ENCODE measurements around the gene CORO2B.

CORO2B gene

GRCh38 chr15:68582864-68583263 is 4.1 kb downstream of the CORO2B start:
- Histone ChIP-seq H3K4me1 (ENCODE audit: control insufficient read depth, insufficient read depth, low read length) (no peaks in the 10 kb centered on the region), H3K27ac (ENCODE audit: low read depth, low read length) (no peak overlapping the region), H3K36me3 (ENCODE audit: control insufficient read depth, insufficient read depth, low read length) (no peaks in the 10 kb centered on the region), H3K9ac (ENCODE audit: low read length) (no peak overlapping the region), H3K27me3 (ENCODE audit: control insufficient read depth, insufficient read depth, low read length) (peaks cover 7% of the 10 kb centered on the region), H3K4me3 (ENCODE audit: low read length) (no peak overlapping the region)

DNA sequence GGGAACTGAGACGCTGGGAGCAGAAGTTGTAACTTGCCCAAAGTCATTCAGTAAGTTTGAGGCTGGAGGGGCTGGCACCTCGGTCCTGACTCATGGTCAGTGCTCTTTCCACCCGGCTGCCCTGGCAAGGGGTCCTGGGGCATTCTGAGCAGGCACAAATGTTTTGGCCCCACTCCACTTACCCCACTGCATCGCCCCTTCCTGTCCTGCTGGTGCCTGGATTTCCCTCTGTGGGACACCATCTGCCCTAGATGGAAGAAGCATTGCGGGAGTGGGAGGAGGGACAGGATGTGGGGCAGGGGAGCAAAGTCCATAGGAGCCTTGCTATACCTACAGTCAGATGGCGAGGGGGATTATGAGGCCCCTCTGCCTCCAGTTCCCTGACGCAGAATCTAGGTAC is 4.5 kb downstream of the CORO2B start:
- Histone ChIP-seq H3K27ac (ENCODE audit: low read depth, low read length) (no peak overlapping the region), H3K36me3 (ENCODE audit: control insufficient read depth, insufficient read depth, low read length) (no peaks in the 10 kb centered on the region), H3K27me3 (ENCODE audit: control insufficient read depth, insufficient read depth, low read length) (peaks cover 4% of the 10 kb centered on the region), H3K4me1 (ENCODE audit: control insufficient read depth, insufficient read depth, low read length) (no peaks in the 10 kb centered on the region), H3K9ac (ENCODE audit: low read length) (no peak overlapping the region), H3K4me3 (ENCODE audit: low read length) (no peak overlapping the region)

DNA sequence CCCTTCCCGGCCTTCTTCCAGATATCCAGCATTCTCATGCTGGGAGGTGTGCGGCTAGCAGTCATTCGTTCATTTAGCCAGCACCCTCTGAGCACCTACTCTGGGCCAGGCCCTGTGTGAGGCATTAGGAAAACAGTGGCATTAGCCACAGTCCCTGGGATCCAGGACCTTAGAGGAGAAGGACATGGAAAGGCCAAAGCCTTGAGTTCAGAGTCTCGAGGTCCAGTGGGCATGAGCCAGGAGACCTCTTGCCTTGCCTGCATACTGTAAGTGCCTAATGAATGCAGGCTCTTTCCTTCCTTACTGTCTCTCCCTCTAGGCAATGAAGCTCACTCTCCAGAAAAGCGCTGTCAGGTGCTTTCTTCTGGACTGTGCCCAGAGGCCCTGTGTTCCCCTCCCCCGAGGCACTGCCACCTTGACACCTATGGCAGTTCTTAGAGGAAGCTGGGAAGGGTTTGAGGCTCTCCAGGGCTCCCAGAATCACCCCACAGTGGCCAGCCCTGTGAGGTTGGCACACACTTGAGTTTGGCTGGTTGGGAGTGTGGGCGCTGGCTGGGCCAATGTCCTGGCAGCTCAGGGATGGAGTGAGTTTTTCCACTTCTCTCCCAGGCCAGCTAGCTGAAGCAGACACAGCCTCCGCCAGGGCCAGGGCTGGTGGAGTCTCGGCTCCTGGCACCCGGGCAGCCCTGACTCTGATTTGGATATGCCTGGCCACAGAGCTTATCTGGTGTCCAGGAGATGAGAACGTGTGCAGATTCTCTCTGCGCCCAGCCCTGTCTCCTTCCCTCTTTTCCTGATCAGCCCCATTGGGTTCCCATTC is 5.4 kb downstream of the CORO2B start:
- peaks cover 4% of the 10 kb centered on the region for H3K27me3 ChIP-seq (ENCODE audit: control insufficient read depth, insufficient read depth, low read length)
- H3K36me3 ChIP-seq (ENCODE audit: control insufficient read depth, insufficient read depth, low read length): no peaks in the 10 kb centered on the region
- no peak overlapping the region for H3K4me3 ChIP-seq (ENCODE audit: low read length)
- no peaks in the 10 kb centered on the region for H3K4me1 ChIP-seq (ENCODE audit: control insufficient read depth, insufficient read depth, low read length)
- H3K9ac ChIP-seq (ENCODE audit: low read length): no peak overlapping the region
- no peak overlapping the region for H3K27ac ChIP-seq (ENCODE audit: low read depth, low read length)

DNA sequence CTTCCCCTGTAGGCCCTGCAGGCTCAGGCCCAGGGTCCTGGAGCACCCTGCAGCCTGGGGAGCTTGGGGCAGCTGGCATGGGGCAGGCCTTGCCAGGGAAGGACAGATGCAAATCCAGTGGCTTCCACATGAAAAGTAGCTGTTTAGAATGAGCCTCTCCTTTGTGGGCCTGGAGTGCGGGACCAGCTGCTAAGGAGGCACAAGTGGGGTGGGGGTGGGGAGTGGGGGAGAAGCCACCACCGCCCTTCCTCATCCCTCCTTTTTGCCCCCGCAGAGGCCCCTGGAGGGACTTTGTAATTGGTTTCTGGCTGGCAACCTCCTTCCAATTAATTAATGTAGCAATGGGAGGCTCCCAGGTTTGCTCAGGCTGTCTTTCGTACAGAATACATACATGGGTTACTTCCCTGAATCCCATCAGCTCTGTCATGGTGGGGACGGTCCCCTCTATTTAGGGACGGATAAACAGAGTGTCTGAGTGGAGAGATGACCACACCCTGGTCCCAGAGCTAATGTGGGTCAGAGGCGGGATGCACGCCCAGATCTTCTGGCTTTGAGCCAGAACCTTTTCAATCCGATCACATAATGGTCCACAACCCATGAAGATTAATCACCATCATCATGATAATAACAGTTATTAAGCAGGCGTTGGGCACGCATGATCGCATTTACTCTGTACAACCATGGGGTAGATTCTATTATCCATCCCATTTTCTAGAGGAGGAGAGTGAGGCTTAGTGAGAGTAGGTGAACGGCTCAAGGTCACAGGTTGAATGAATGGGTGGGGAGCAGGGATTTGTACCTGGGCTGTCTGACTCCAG is 6.2 kb downstream of the CORO2B start:
- H3K9ac ChIP-seq (ENCODE audit: low read length): no peak overlapping the region

GRCh38 chr15:68585574-68586273 is 6.9 kb downstream of the CORO2B start:
- Histone ChIP-seq H3K36me3 (ENCODE audit: control insufficient read depth, insufficient read depth, low read length) (no peaks in the 10 kb centered on the region), H3K4me3 (ENCODE audit: low read length) (no peak overlapping the region), H3K27me3 (ENCODE audit: control insufficient read depth, insufficient read depth, low read length) (no peaks in the 10 kb centered on the region), H3K9ac (ENCODE audit: low read length) (no peak overlapping the region), H3K4me1 (ENCODE audit: control insufficient read depth, insufficient read depth, low read length) (no peaks in the 10 kb centered on the region), H3K27ac (ENCODE audit: low read depth, low read length) (no peak overlapping the region)

More for the DNA sequence above, 6.2 kb downstream of the CORO2B start:
- Histone ChIP-seq H3K36me3 (ENCODE audit: control insufficient read depth, insufficient read depth, low read length) (no peaks in the 10 kb centered on the region), H3K27me3 (ENCODE audit: control insufficient read depth, insufficient read depth, low read length) (no peaks in the 10 kb centered on the region), H3K4me1 (ENCODE audit: control insufficient read depth, insufficient read depth, low read length) (no peaks in the 10 kb centered on the region), H3K27ac (ENCODE audit: low read depth, low read length) (no peak overlapping the region), H3K4me3 (ENCODE audit: low read length) (no peak overlapping the region)

- H3K9ac ChIP-seq (ENCODE audit: low read length): no peak overlapping the region
- no peaks in the 10 kb centered on the region for H3K36me3 ChIP-seq (ENCODE audit: control insufficient read depth, insufficient read depth, low read length)
- no peaks in the 10 kb centered on the region for H3K4me1 ChIP-seq (ENCODE audit: control insufficient read depth, insufficient read depth, low read length)
- no peak overlapping the region for H3K27ac ChIP-seq (ENCODE audit: low read depth, low read length)
- no peak overlapping the region for H3K4me3 ChIP-seq (ENCODE audit: low read length)
- no peaks in the 10 kb centered on the region for H3K27me3 ChIP-seq (ENCODE audit: control insufficient read depth, insufficient read depth, low read length)
These were observed 7.6 kb downstream of the CORO2B start for GRCh38 chr15:68586274-68586961.

DNA sequence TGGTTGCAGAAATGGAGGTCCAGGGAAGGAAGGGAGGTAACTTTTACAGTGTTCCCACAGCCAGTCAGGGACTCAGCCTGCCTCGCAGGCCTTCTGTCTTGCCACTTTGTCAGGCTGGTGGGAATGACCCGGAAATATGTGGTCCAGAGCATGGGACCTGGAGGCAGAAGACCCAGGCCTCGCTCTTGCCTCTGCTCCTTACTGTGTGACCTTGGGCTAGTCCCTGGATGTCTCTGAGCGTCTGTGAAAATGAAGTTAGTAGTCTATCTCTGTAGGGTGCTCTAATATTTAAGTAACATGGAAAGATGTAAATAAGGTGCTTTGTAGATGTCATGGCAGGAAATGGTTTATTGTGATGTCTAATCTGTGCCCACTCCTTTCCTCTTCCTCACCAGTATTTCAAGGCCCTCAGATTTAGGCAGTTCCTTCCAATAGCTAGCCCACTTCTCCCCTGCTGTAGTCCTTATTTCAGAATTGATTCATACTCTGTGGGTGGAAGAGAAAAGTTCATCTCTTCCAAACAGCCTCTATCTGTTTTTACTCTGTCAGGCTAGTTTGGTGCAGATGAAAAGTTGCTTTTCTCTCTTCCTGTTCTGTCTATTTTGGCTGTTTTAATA is 9.1 kb downstream of the CORO2B start:
- no peaks in the 10 kb centered on the region for H3K27me3 ChIP-seq (ENCODE audit: control insufficient read depth, insufficient read depth, low read length)
- H3K4me1 ChIP-seq (ENCODE audit: control insufficient read depth, insufficient read depth, low read length): no peaks in the 10 kb centered on the region
- no peak overlapping the region for H3K27ac ChIP-seq (ENCODE audit: low read depth, low read length)
- H3K36me3 ChIP-seq (ENCODE audit: control insufficient read depth, insufficient read depth, low read length): no peaks in the 10 kb centered on the region
- no peak overlapping the region for H3K9ac ChIP-seq (ENCODE audit: low read length)
- H3K4me3 ChIP-seq (ENCODE audit: low read length): no peak overlapping the region

DNA sequence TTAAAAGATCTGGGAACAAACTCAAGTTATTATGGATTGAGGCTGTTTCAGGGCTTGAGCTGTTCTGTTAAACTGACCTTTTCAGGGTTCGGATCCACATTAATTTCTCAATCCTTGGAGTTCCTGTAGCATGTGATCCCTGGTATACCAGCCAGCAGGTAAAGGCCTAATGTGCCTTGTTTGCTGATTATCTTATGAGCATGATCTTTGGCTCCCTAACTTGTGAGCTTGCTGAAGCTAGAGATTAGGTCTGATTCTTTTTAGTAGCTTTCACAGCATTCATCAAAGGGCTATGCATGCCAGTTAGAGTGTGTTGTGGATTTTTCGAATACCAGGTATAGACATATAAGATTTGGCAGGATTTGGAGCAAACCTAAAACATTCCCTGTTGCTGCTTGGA is 10.3 kb downstream of the CORO2B start:
- no peak overlapping the region for H3K27ac ChIP-seq (ENCODE audit: low read depth, low read length)
- H3K4me1 ChIP-seq (ENCODE audit: control insufficient read depth, insufficient read depth, low read length): no peaks in the 10 kb centered on the region
- no peaks in the 10 kb centered on the region for H3K27me3 ChIP-seq (ENCODE audit: control insufficient read depth, insufficient read depth, low read length)
- H3K9ac ChIP-seq (ENCODE audit: low read length): no peak overlapping the region
- H3K4me3 ChIP-seq (ENCODE audit: low read length): no peak overlapping the region
- H3K36me3 ChIP-seq (ENCODE audit: control insufficient read depth, insufficient read depth, low read length): no peaks in the 10 kb centered on the region

GRCh38 chr15:68589783-68590710 is 11.3 kb downstream of the CORO2B start:
- H3K36me3 ChIP-seq (ENCODE audit: control insufficient read depth, insufficient read depth, low read length): no peaks in the 10 kb centered on the region
- no peaks in the 10 kb centered on the region for H3K27me3 ChIP-seq (ENCODE audit: control insufficient read depth, insufficient read depth, low read length)
- H3K9ac ChIP-seq (ENCODE audit: low read length): no peak overlapping the region
- no peak overlapping the region for H3K4me3 ChIP-seq (ENCODE audit: low read length)
- H3K27ac ChIP-seq (ENCODE audit: low read depth, low read length): no peak overlapping the region
- no peaks in the 10 kb centered on the region for H3K4me1 ChIP-seq (ENCODE audit: control insufficient read depth, insufficient read depth, low read length)

- H3K4me1 ChIP-seq (ENCODE audit: control insufficient read depth, insufficient read depth, low read length): no peaks in the 10 kb centered on the region
- no peak overlapping the region for H3K4me3 ChIP-seq (ENCODE audit: low read length)
- no peaks in the 10 kb centered on the region for H3K36me3 ChIP-seq (ENCODE audit: control insufficient read depth, insufficient read depth, low read length)
- no peak overlapping the region for H3K9ac ChIP-seq (ENCODE audit: low read length)
- no peaks in the 10 kb centered on the region for H3K27me3 ChIP-seq (ENCODE audit: control insufficient read depth, insufficient read depth, low read length)
- H3K27ac ChIP-seq (ENCODE audit: low read depth, low read length): no peak overlapping the region
These were observed 12.1 kb downstream of the CORO2B start for GRCh38 chr15:68590721-68591389.

DNA sequence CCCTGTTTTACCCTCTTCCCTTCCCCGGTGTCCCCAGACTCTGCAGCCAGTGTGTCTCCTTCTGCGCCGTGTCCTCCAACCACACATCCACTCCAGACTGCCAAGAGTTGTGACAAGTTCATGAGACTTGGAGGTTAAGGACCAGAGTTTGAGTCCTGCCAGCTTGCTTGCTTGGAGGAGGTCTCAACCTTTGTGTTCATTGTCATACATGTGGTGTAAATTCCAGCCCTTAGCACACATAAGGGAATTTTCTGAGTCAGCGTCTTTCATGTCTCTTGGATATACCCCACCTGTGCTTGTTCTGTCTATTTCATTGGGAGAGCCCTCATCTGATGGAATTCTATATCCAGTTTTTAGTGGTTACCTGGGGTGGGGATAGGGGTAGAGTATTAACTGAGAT is 13.3 kb downstream of the CORO2B start:
- Histone ChIP-seq H3K27ac (ENCODE audit: low read depth, low read length) (no peak overlapping the region), H3K9ac (ENCODE audit: low read length) (no peak overlapping the region), H3K36me3 (ENCODE audit: control insufficient read depth, insufficient read depth, low read length) (no peaks in the 10 kb centered on the region), H3K4me3 (ENCODE audit: low read length) (no peak overlapping the region), H3K27me3 (ENCODE audit: control insufficient read depth, insufficient read depth, low read length) (no peaks in the 10 kb centered on the region), H3K4me1 (ENCODE audit: control insufficient read depth, insufficient read depth, low read length) (no peaks in the 10 kb centered on the region)
